Activated CD4-positive, alpha-beta memory T cell treated with anti-CD3 and anti-CD28 coated beads for 36 hours (primary cell): Measurements from ENCODE around the gene FAM181B. TPM values are rescaled to one million over a fixed set of nuclear protein-coding genes. Genes with fewer than 3 reads are reported as not detected.

ENCODE experiments used
- CTCF ChIA-PET: fragments of 350-600 bp; sonication (Branson Sonifier 250); formaldehyde crosslinking; loops from one replicate; lab custom pipeline; 2021; ENCODE audit warnings: antibody characterized with exemption, inconsistent platforms; lab: Charles Lee
- POLR2A ChIA-PET: fragments of 350-600 bp; sonication (Branson Sonifier 250); formaldehyde crosslinking; loops from one replicate; lab custom pipeline; 2021; ENCODE audit warnings: antibody characterized with exemption; lab: Charles Lee
- DNase-seq: peaks from one replicate; pipeline ENCODE4 v3.0.0-alpha.2; 2020
- H3K27ac Mint-ChIP-seq: one replicate; pipeline ENCODE4 v1.8.0; 2021; ENCODE audit warnings: mixed read lengths
- H3K27me3 Mint-ChIP-seq: one replicate; pipeline ENCODE4 v1.8.0; 2021; ENCODE audit warnings: mixed read lengths
- H3K36me3 Mint-ChIP-seq: one replicate; pipeline ENCODE4 v1.8.0; 2021; ENCODE audit warnings: mixed read lengths
- H3K4me1 Mint-ChIP-seq: one replicate; pipeline ENCODE4 v1.8.0; 2021; ENCODE audit warnings: low read depth, mixed read lengths
- H3K4me3 Mint-ChIP-seq: one replicate; pipeline ENCODE4 v1.8.0; 2021; ENCODE audit warnings: mild to moderate bottlenecking, mixed read lengths
- H3K9me3 Mint-ChIP-seq: one replicate; pipeline ENCODE4 v1.8.0; 2021; ENCODE audit warnings: mixed read lengths
- intact Hi-C: fragments of 100-400 bp; cut with micrococcal nuclease; formaldehyde crosslinking; loops from one replicate; pipeline ENCODE4 v1.15.1; 2023
- total RNA-seq, 2 experiments: library from RNA; stranded (reverse); gene quantifications; one replicate each; pipeline ENCODE4 v1.2.3, GENCODE V29; 2021

The FAM181B gene
- total RNA-seq, 2 experiments from 2014 or later, result 0.05 TPM; not detected in 1

DNA sequence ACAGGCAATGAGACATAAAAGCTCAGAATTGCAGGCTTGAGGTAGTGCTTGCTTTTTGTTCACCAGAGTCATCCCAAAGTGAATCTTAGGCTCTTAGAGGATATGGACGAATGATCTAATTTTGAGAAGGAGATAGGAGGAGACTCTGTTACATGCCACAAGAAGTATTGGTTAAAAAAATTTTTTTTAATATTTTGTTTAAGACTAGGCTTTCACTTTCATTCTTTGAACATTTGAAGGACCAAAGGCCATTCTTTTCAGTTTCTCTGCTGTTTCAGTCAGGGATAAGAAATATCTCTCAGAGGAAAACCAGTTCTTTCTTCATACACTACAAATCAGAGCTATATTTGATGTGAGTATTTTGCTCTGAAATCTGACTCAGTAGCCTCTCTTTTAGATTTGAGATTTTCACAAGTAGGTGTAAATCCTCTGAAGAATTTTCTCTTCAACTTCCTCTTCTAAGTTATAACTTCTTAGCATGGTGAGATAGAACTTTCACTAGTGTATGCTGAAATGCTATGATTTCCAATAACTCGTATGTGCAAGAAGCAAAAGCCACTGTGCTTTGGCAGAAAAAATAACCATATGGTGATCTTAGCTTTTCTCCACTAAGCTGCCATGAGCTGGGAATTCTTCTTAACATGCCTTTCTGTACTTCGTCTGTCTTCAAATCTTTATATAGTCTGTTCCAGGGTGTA is 24.1 kb upstream of the FAM181B start:
- H3K9me3 Mint-ChIP-seq, result no peaks in the 10 kb centered on the region
- no peaks in the 10 kb centered on the region for H3K36me3 Mint-ChIP-seq
- no peak for DNase-seq
- ChIA-PET POLR2A (no interaction called here), CTCF (interaction anchor here (1.2 to 1.5 kb wide), 2 partner anchors 68 to 109 kb away, joined by 3 to 7 read pairs; no protein-coding TSS in a partner anchor)
- no peaks in the 10 kb centered on the region for H3K27me3 Mint-ChIP-seq
- no peak overlapping the region for H3K4me3 Mint-ChIP-seq
- H3K4me1 Mint-ChIP-seq, result peaks cover 21% of the 10 kb centered on the region
- H3K27ac Mint-ChIP-seq, result no peak overlapping the region
- intact Hi-C loops, result no loop called here

GRCh38 chr11:82756765-82757639 is 23.3 kb upstream of the FAM181B start:
- Mint-ChIP-seq H3K27me3 (no peaks in the 10 kb centered on the region), H3K9me3 (no peaks in the 10 kb centered on the region), H3K27ac (no peak overlapping the region), H3K4me1 (peaks cover 21% of the 10 kb centered on the region), H3K4me3 (no peak overlapping the region), H3K36me3 (no peaks in the 10 kb centered on the region)
- CTCF ChIA-PET, result interaction anchor here (1.2 to 1.5 kb wide), 2 partner anchors 69 to 110 kb away, joined by 3 to 7 read pairs; no protein-coding TSS in a partner anchor
- no peak for DNase-seq
- intact Hi-C loops, result no loop called here
- POLR2A ChIA-PET, result no interaction called here

DNA sequence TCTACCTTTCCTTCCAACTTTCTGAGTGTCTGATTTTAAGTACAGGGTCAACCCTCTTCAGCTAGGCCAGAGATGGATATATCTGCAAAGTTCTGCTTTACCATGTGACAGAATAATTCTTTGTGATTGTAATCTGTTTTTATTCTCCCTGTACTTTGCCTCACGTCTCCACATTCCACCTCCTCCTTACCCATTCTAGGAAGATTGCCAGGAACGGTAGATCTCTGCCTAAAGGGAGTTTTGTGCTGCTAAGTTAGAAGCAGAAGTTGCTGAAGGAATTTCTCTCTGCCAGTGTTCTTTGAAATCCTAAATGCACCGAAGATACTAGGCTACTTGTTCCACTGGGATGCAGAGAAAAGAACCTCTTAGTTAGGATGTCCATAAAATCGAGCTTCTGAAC is 20.7 kb upstream of the FAM181B start:
- ChIA-PET CTCF (no interaction called here), POLR2A (no interaction called here)
- H3K36me3 Mint-ChIP-seq, result no peaks in the 10 kb centered on the region
- H3K4me3 Mint-ChIP-seq, result no peak overlapping the region
- H3K4me1 Mint-ChIP-seq, result peaks cover 40% of the 10 kb centered on the region
- no peak overlapping the region for H3K27ac Mint-ChIP-seq
- no peaks in the 10 kb centered on the region for H3K27me3 Mint-ChIP-seq
- intact Hi-C loops, result no loop called here
- DNase-seq, result no peak
- no peaks in the 10 kb centered on the region for H3K9me3 Mint-ChIP-seq

DNA sequence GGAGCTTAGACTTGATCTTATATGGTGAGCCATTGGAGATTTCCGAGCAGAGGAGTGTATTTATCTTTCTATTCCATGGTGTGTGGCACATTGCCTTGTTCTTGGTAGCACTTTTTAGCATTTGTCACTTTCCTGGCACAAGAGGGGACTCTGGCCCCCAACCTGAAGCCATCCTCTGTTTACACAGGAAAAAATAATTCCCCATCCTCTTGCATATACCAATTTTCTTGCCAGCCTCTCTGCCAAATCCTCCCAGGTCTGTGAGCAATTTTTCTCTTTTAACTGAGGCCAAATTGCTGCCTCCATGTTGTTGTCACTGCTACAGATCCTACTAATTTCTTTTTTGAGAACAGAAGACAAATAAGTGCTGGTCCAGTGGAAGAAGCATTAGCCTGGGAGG is 20.3 kb upstream of the FAM181B start:
- no peak for DNase-seq
- CTCF ChIA-PET, result interaction anchor here (0.7 kb wide), 1 partner anchor 1065 kb away, joined by 3 read pairs; no protein-coding TSS in a partner anchor
- POLR2A ChIA-PET, result no interaction called here
- no peaks in the 10 kb centered on the region for H3K27me3 Mint-ChIP-seq
- intact Hi-C loops, result no loop called here
- H3K4me3 Mint-ChIP-seq, result no peak overlapping the region
- no peaks in the 10 kb centered on the region for H3K9me3 Mint-ChIP-seq
- H3K27ac Mint-ChIP-seq, result no peak overlapping the region
- H3K4me1 Mint-ChIP-seq, result peaks cover 40% of the 10 kb centered on the region
- no peaks in the 10 kb centered on the region for H3K36me3 Mint-ChIP-seq

DNA sequence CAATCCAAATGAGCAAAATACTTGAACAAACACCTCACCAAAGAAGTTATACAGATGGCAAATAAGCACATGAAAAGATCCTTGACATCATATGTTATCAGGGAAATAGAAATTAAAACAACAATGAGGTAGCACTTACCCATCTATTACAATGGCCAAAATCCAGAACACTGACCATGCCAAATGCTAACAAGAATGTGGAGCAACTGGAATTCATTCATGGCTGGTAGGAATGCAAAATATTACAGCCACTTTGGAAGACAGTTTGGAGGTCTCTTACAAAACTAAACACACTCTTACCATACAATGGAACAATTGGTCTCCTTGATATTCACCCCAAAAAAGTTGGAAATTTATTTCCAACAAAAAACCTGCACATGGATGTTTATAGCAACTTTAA is 19.1 kb upstream of the FAM181B start:
- CTCF ChIA-PET, result no interaction called here
- intact Hi-C loops, result no loop called here
- H3K4me3 Mint-ChIP-seq, result no peak overlapping the region
- H3K9me3 Mint-ChIP-seq, result no peaks in the 10 kb centered on the region
- DNase-seq, result no peak
- POLR2A ChIA-PET, result no interaction called here
- no peaks in the 10 kb centered on the region for H3K27me3 Mint-ChIP-seq
- H3K27ac Mint-ChIP-seq, result no peak overlapping the region
- H3K4me1 Mint-ChIP-seq, result peaks cover 36% of the 10 kb centered on the region
- H3K36me3 Mint-ChIP-seq, result no peaks in the 10 kb centered on the region

GRCh38 chr11:82750643-82751139 is 17.0 kb upstream of the FAM181B start:
- Mint-ChIP-seq H3K4me1 (peaks cover 20% of the 10 kb centered on the region), H3K27ac (no peak overlapping the region), H3K36me3 (no peaks in the 10 kb centered on the region), H3K9me3 (peaks cover 2% of the 10 kb centered on the region), H3K4me3 (no peak overlapping the region), H3K27me3 (no peaks in the 10 kb centered on the region)
- peak; percentile 25 for DNase-seq
- intact Hi-C loops, result no loop called here
- ChIA-PET POLR2A (no interaction called here), CTCF (interaction anchor here (1.0 kb wide), 1 partner anchor 21 kb away, joined by 3 read pairs; no protein-coding TSS in a partner anchor)

GRCh38 chr11:82747471-82747870 is 13.8 kb upstream of the FAM181B start:
- POLR2A ChIA-PET, result no interaction called here
- H3K4me3 Mint-ChIP-seq, result no peak overlapping the region

DNA sequence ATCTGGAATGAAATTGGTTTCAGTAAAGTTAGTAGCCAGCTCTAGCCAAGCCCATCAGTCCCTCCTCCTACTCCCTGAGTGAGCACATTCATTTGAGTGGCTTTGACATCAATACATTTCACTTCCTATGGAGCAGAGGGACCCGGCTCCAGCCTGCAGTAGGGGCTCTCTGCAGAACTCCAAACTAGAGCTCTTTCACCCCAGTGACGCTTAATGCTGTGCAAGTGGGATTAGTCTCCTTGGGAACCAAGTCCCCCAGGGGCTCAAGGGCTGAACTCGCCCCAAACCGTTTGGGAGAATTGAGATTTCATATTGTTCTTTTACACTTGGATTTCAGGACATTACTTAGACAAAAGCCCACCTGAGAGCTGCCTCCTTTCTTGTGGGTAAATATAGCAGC is 4.4 kb upstream of the FAM181B start:
- intact Hi-C loops, result no loop called here
- peaks cover 25% of the 10 kb centered on the region for H3K27me3 Mint-ChIP-seq
- H3K27ac Mint-ChIP-seq, result no peak overlapping the region
- H3K9me3 Mint-ChIP-seq, result no peaks in the 10 kb centered on the region
- no peak overlapping the region for H3K4me3 Mint-ChIP-seq
- no peaks in the 10 kb centered on the region for H3K36me3 Mint-ChIP-seq
- DNase-seq, result no peak
- POLR2A ChIA-PET, result no interaction called here
- CTCF ChIA-PET, result interaction anchor here (1.2 to 1.3 kb wide), 2 partner anchors 21 to 129 kb away, joined by 3 read pairs; no protein-coding TSS in a partner anchor
- H3K4me1 Mint-ChIP-seq, result no peaks in the 10 kb centered on the region

More at GRCh38 chr11:82747471-82747870, 13.8 kb upstream of the FAM181B start:
- Mint-ChIP-seq H3K9me3 (peaks cover 2% of the 10 kb centered on the region), H3K27me3 (no peaks in the 10 kb centered on the region), H3K36me3 (no peaks in the 10 kb centered on the region), H3K27ac (no peak overlapping the region), H3K4me1 (peaks cover 20% of the 10 kb centered on the region)
- intact Hi-C loops, result no loop called here
- CTCF ChIA-PET, result no interaction called here
- DNase-seq, result no peak

DNA sequence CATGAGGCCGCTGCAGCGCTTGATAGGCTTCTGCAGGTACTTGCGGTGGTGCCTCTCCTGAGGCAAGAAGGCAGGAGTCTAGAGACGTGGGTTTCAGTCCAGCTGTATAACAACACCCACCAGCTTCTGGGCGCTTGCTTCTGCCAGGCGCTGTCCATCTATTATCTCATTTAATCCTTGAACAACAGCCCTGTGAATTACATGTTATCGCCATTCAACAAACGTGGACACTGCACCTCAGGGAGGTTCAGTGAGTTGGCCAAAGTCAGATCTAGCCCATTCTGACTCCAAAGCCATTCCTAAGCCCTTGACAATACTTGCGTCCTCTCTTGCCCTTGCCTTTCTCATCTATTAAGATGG is 436 bp upstream of the FAM181B start:
- Mint-ChIP-seq H3K4me1 (peaks cover 2% of the 10 kb centered on the region), H3K4me3 (peak overlapping the region; percentile 61), H3K36me3 (no peaks in the 10 kb centered on the region), H3K9me3 (no peaks in the 10 kb centered on the region), H3K27ac (no peak overlapping the region), H3K27me3 (peaks cover 39% of the 10 kb centered on the region)
- POLR2A ChIA-PET, result no interaction called here
- CTCF ChIA-PET, result interaction anchor here (0.6 to 1.4 kb wide), 3 partner anchors 16 to 296 kb away, joined by 3 to 6 read pairs (median 3); no protein-coding TSS in a partner anchor
- intact Hi-C loops, result no loop called here
- no peak for DNase-seq

- H3K36me3 Mint-ChIP-seq, result no peaks in the 10 kb centered on the region
- no peaks in the 10 kb centered on the region for H3K9me3 Mint-ChIP-seq
- peaks cover 2% of the 10 kb centered on the region for H3K4me1 Mint-ChIP-seq
- POLR2A ChIA-PET, result no interaction called here
- intact Hi-C loops, result no loop called here
- peaks cover 43% of the 10 kb centered on the region for H3K27me3 Mint-ChIP-seq
- peak overlapping the region; percentile 61 for H3K4me3 Mint-ChIP-seq
- CTCF ChIA-PET, result interaction anchor here (1.4 kb wide), 1 partner anchor 15 kb away, joined by 6 read pairs; no protein-coding TSS in a partner anchor
- DNase-seq, result peak; percentile 13
- H3K27ac Mint-ChIP-seq, result no peak overlapping the region
These were observed 775 bp downstream of the FAM181B start for GRCh38 chr11:82732734-82733443.

DNA sequence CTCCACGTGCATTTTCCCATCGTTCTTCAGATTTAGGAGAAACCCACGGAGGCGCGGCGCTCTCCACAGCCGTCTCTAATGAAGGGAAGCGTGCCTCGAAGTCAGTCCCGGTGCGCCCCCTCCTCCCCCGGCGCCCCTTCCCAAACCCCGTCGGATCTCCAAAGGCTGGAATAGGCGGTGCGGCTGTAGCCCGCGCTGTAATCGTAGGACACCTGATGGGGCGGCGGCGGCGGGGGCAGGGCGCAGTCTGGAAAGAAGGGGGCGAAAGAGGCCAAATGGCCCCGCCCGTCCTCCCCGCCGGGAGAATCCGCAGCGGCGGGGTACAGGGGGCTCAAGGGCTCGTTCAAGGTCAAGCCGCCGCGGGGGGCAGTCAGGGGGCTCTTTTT is 1.3 kb downstream of the FAM181B start:
- intact Hi-C loops, result no loop called here
- ChIA-PET CTCF (no interaction called here), POLR2A (no interaction called here)
- no peak for DNase-seq
- Mint-ChIP-seq H3K4me1 (peaks cover 2% of the 10 kb centered on the region), H3K9me3 (no peaks in the 10 kb centered on the region), H3K4me3 (no peak overlapping the region), H3K27me3 (peaks cover 46% of the 10 kb centered on the region), H3K36me3 (no peaks in the 10 kb centered on the region), H3K27ac (no peak overlapping the region)
